WTC11 (cell line): ENCODE results near the gene BBS4. TPM values are rescaled to one million over a fixed set of nuclear protein-coding genes. Genes with fewer than 3 reads are reported as not detected.

Experiments
- ATAC-seq: fragments of 200-7000 bp; cut with Tn5 transposase; 2 replicates; pipeline ENCODE4 v1.10.0; 2021; ENCODE audit warnings: mild to moderate bottlenecking, moderate library complexity
- CTCF ChIA-PET: fragments of 300-600 bp; sonication (Branson Sonifier 250); formaldehyde crosslinking; loops from one replicate; lab custom pipeline; 2021; ENCODE audit warnings: antibody characterized with exemption; lab: Charles Lee
- POLR2A ChIA-PET: fragments of 350-600 bp; sonication (Branson Sonifier 250); formaldehyde crosslinking; loops from one replicate; lab custom pipeline; 2021; ENCODE audit warnings: antibody characterized with exemption; lab: Charles Lee
- DNase-seq: peaks from one replicate; pipeline ENCODE4 v3.0.0; 2021; ENCODE audit warnings: low spot score
- H3K27ac Mint-ChIP-seq: 2 replicates; pipeline ENCODE4 v1.8.0; 2021; ENCODE audit warnings: mixed read lengths
- H3K27me3 Mint-ChIP-seq: 2 replicates; pipeline ENCODE4 v1.8.0; 2021; ENCODE audit warnings: low read depth, mild to moderate bottlenecking, moderate library complexity, mixed read lengths
- H3K36me3 Mint-ChIP-seq: 2 replicates; pipeline ENCODE4 v1.8.0; 2021; ENCODE audit warnings: mixed read lengths
- H3K4me1 Mint-ChIP-seq: 2 replicates; pipeline ENCODE4 v1.8.0; 2022; ENCODE audit warnings: mixed read lengths
- H3K4me3 Mint-ChIP-seq: 2 replicates; pipeline ENCODE4 v1.8.0; 2021; ENCODE audit warnings: mild to moderate bottlenecking, moderate library complexity, mixed read lengths
- H3K9me3 Mint-ChIP-seq: 2 replicates; pipeline ENCODE4 v1.8.0; 2021; ENCODE audit warnings: mixed read lengths
- ATF1 ChIP-seq: sonication (generic); formaldehyde crosslinking; IDR thresholded peaks from 2 replicates; pipeline ENCODE4 v1.8.1; 2023; ENCODE audit warnings: mild to moderate bottlenecking, moderate library complexity, missing genetic modification reagents
- CREM ChIP-seq: sonication (generic); formaldehyde crosslinking; IDR thresholded peaks from 2 replicates; pipeline ENCODE4 v1.8.1; 2022; ENCODE audit warnings: mild to moderate bottlenecking, missing genetic modification reagents, moderate library complexity
- ELF4 ChIP-seq: sonication (generic); formaldehyde crosslinking; IDR thresholded peaks from 2 replicates; pipeline ENCODE4 v1.8.1; 2022; ENCODE audit warnings: low read depth, mild to moderate bottlenecking, moderate library complexity, missing genetic modification reagents
- ESRRA ChIP-seq: sonication (generic); formaldehyde crosslinking; IDR thresholded peaks from 2 replicates; pipeline ENCODE4 v1.8.1; 2022; ENCODE audit warnings: mild to moderate bottlenecking, missing genetic modification reagents, borderline replicate concordance
- ETV6 ChIP-seq: sonication (generic); formaldehyde crosslinking; IDR thresholded peaks from 2 replicates; pipeline ENCODE4 v1.8.1; 2022; ENCODE audit warnings: mild to moderate bottlenecking, missing genetic modification reagents
- FOXP1 ChIP-seq: sonication (generic); formaldehyde crosslinking; IDR thresholded peaks from 2 replicates; pipeline ENCODE4 v1.8.0; 2022; ENCODE audit warnings: missing genetic modification reagents, mild to moderate bottlenecking, moderate library complexity, borderline replicate concordance
- GRHL2 ChIP-seq: fragments of 250-450 bp; sonication (Bioruptor Pico); IDR thresholded peaks from 2 replicates; pipeline ENCODE4 v1.8.0; 2022; ENCODE audit warnings: mild to moderate bottlenecking, moderate library complexity; ENCODE audit not compliant: insufficient replicate concordance, severe bottlenecking
- GTF2I ChIP-seq: fragments of 250-450 bp; sonication (Bioruptor Pico); conservative IDR thresholded peaks from 2 replicates; pipeline ENCODE4 v1.4.0; 2021; ENCODE audit warnings: mild to moderate bottlenecking
- HMGA2 ChIP-seq: fragments of 250-450 bp; sonication (Bioruptor Pico); IDR thresholded peaks from 2 replicates; pipeline ENCODE4 v1.4.0; 2021; ENCODE audit warnings: mild to moderate bottlenecking, moderate library complexity
- JAZF1 ChIP-seq: fragments of 250-450 bp; sonication (Bioruptor Pico); IDR thresholded peaks from 2 replicates; pipeline ENCODE4 v1.9.0; 2021; ENCODE audit warnings: moderate library complexity, mild to moderate bottlenecking, inconsistent platforms
- JUN ChIP-seq: sonication (generic); formaldehyde crosslinking; IDR thresholded peaks from 2 replicates; pipeline ENCODE4 v1.8.0; 2023; ENCODE audit warnings: mild to moderate bottlenecking, missing genetic modification reagents
- MXD4 ChIP-seq: fragments of 250-450 bp; sonication (Bioruptor Pico); IDR thresholded peaks from 2 replicates; pipeline ENCODE4 v1.8.0; 2021; ENCODE audit warnings: mild to moderate bottlenecking, moderate library complexity, borderline replicate concordance
- MYBL2 ChIP-seq: sonication (generic); formaldehyde crosslinking; IDR thresholded peaks from 2 replicates; pipeline ENCODE4 v1.8.1; 2023; ENCODE audit warnings: mild to moderate bottlenecking, moderate library complexity, missing genetic modification reagents
- NFATC4 ChIP-seq: fragments of 250-450 bp; sonication (Bioruptor Pico); IDR thresholded peaks from 2 replicates; pipeline ENCODE4 v1.9.0; 2021; ENCODE audit warnings: mild to moderate bottlenecking
- NFYB ChIP-seq: sonication (generic); formaldehyde crosslinking; conservative IDR thresholded peaks from 2 replicates; pipeline ENCODE4 v1.8.0; 2022; ENCODE audit warnings: low read depth, missing genetic modification reagents
- NR2C2 ChIP-seq: sonication (generic); formaldehyde crosslinking; IDR thresholded peaks from 2 replicates; pipeline ENCODE4 v1.8.0; 2022; ENCODE audit warnings: mild to moderate bottlenecking, missing genetic modification reagents
- NR3C1 ChIP-seq: sonication (generic); formaldehyde crosslinking; conservative IDR thresholded peaks from 2 replicates; pipeline ENCODE4 v1.8.1; 2023; ENCODE audit warnings: low read depth, mild to moderate bottlenecking, missing genetic modification reagents
- RELA ChIP-seq: sonication (generic); formaldehyde crosslinking; IDR thresholded peaks from 2 replicates; pipeline ENCODE4 v1.8.1; 2022; ENCODE audit warnings: missing genetic modification reagents, mild to moderate bottlenecking, borderline replicate concordance
- RORB ChIP-seq: fragments of 250-450 bp; sonication (Bioruptor Pico); IDR thresholded peaks from 2 replicates; pipeline ENCODE4 v1.9.0; 2021; ENCODE audit warnings: mild to moderate bottlenecking
- SP1 ChIP-seq: sonication (generic); formaldehyde crosslinking; conservative IDR thresholded peaks from 2 replicates; pipeline ENCODE4 v1.8.1; 2022; ENCODE audit warnings: missing genetic modification reagents
- TEAD4 ChIP-seq: sonication (generic); formaldehyde crosslinking; IDR thresholded peaks from 2 replicates; pipeline ENCODE4 v1.8.0; 2022; ENCODE audit warnings: mild to moderate bottlenecking, missing genetic modification reagents
- ZBTB21 ChIP-seq: sonication (generic); formaldehyde crosslinking; IDR thresholded peaks from 2 replicates; pipeline ENCODE4 v1.8.1; 2023; ENCODE audit warnings: mild to moderate bottlenecking, missing genetic modification reagents, borderline replicate concordance
- ZNF121 ChIP-seq: sonication (generic); formaldehyde crosslinking; IDR thresholded peaks from 2 replicates; pipeline ENCODE4 v1.8.0; 2023; ENCODE audit warnings: missing genetic modification reagents
- ZNF232 ChIP-seq: sonication (generic); formaldehyde crosslinking; IDR thresholded peaks from 2 replicates; pipeline ENCODE4 v1.8.0; 2022; ENCODE audit warnings: mild to moderate bottlenecking, missing genetic modification reagents
- ZNF396 ChIP-seq: fragments of 250-450 bp; sonication (Bioruptor Pico); IDR thresholded peaks from 2 replicates; pipeline ENCODE4 v1.8.0; 2021; ENCODE audit warnings: mild to moderate bottlenecking, moderate library complexity, borderline replicate concordance
- ZNF671 ChIP-seq: fragments of 250-450 bp; sonication (Bioruptor Pico); IDR thresholded peaks from 2 replicates; pipeline ENCODE4 v1.8.0; 2021; ENCODE audit warnings: mild to moderate bottlenecking
- total RNA-seq: library from RNA; stranded (reverse); gene quantifications from 3 replicates; pipeline ENCODE4 v1.2.3, GENCODE V29; 2021
- TF ChIP-seq, protein P1 (sequence below): sonication (generic); formaldehyde crosslinking; IDR thresholded peaks from 2 replicates; pipeline ENCODE4 v1.8.1; 2023; ENCODE audit warnings: mild to moderate bottlenecking, moderate library complexity, missing genetic modification reagents
- TF ChIP-seq, protein P2 (sequence below): sonication (generic); formaldehyde crosslinking; IDR thresholded peaks from 2 replicates; pipeline ENCODE4 v1.8.0; 2022; ENCODE audit warnings: mild to moderate bottlenecking, missing genetic modification reagents
- TF ChIP-seq, protein P3 (sequence below): sonication (generic); formaldehyde crosslinking; IDR thresholded peaks from 2 replicates; pipeline ENCODE4 v1.8.0; 2022; ENCODE audit warnings: mild to moderate bottlenecking, missing genetic modification reagents
- TF ChIP-seq, protein P4 (sequence below): sonication (generic); formaldehyde crosslinking; IDR thresholded peaks from 2 replicates; pipeline ENCODE4 v1.8.1; 2022; ENCODE audit warnings: mild to moderate bottlenecking, moderate library complexity, missing genetic modification reagents

BBS4 gene
- total RNA-seq, 1 experiment from 2014 or later: 35.6 TPM

DNA sequence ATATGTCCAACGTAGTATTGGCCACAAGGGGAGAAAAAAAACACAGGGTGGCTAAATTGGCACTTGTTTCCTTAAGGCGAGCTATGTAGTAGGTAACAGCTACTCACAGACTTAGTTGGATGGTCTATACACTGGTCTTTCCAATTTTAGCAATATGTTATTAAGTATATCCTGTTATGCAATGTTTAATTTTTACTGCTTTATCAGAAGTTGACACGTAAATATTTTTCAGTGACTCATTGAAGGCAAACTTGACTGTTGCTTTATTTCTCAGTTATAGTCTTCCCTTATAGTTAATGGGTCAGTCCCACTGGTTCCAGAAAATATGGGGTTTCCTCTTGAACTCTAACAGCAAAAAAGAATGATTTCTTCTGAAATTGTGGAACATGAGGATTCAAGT lies 51.1 kb downstream of the BBS4 start:
- DNase-seq (no peak), ATAC-seq (no peak)
- H3K4me3 Mint-ChIP-seq: no peak overlapping the region
- no peaks in the 10 kb centered on the region for H3K27me3 Mint-ChIP-seq
- peaks cover 16% of the 10 kb centered on the region for H3K9me3 Mint-ChIP-seq
- ChIA-PET CTCF (interaction anchor here (1.5 kb wide), 1 partner anchor 15 kb away, joined by 5 read pairs; no protein-coding TSS in a partner anchor), POLR2A (no interaction called here)
- no peaks in the 10 kb centered on the region for H3K4me1 Mint-ChIP-seq
- TF ChIP-seq NFYB (no peak), ZNF396 (CRISPR knock-in tag) (no peak), ELF4 (no peak), GRHL2 (CRISPR knock-in tag) (no peak), ZNF121 (no peak), JAZF1 (CRISPR knock-in tag) (no peak), CREM (CRISPR knock-in tag) (no peak), JUN (CRISPR knock-in tag) (no peak), ETV6 (CRISPR knock-in tag) (no peak), TEAD4 (CRISPR knock-in tag) (no peak), ESRRA (no peak), ZNF671 (CRISPR knock-in tag) (no peak), FOXP1 (CRISPR knock-in tag) (no peak), NR2C2 (CRISPR knock-in tag) (no peak), HMGA2 (no peak), ATF1 (CRISPR knock-in tag) (no peak)
- TF ChIP-seq, protein P1, sequence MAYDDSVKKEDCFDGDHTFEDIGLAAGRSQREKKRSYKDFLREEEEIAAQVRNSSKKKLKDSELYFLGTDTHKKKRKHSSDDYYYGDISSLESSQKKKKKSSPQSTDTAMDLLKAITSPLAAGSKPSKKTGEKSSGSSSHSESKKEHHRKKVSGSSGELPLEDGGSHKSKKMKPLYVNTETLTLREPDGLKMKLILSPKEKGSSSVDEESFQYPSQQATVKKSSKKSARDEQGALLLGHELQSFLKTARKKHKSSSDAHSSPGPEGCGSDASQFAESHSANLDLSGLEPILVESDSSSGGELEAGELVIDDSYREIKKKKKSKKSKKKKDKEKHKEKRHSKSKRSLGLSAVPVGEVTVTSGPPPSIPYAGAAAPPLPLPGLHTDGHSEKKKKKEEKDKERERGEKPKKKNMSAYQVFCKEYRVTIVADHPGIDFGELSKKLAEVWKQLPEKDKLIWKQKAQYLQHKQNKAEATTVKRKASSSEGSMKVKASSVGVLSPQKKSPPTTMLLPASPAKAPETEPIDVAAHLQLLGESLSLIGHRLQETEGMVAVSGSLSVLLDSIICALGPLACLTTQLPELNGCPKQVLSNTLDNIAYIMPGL (CRISPR knock-in tag): no peak
- TF ChIP-seq, protein P2, sequence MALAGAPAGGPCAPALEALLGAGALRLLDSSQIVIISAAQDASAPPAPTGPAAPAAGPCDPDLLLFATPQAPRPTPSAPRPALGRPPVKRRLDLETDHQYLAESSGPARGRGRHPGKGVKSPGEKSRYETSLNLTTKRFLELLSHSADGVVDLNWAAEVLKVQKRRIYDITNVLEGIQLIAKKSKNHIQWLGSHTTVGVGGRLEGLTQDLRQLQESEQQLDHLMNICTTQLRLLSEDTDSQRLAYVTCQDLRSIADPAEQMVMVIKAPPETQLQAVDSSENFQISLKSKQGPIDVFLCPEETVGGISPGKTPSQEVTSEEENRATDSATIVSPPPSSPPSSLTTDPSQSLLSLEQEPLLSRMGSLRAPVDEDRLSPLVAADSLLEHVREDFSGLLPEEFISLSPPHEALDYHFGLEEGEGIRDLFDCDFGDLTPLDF (CRISPR knock-in tag): no peak
- TF ChIP-seq, protein P3, sequence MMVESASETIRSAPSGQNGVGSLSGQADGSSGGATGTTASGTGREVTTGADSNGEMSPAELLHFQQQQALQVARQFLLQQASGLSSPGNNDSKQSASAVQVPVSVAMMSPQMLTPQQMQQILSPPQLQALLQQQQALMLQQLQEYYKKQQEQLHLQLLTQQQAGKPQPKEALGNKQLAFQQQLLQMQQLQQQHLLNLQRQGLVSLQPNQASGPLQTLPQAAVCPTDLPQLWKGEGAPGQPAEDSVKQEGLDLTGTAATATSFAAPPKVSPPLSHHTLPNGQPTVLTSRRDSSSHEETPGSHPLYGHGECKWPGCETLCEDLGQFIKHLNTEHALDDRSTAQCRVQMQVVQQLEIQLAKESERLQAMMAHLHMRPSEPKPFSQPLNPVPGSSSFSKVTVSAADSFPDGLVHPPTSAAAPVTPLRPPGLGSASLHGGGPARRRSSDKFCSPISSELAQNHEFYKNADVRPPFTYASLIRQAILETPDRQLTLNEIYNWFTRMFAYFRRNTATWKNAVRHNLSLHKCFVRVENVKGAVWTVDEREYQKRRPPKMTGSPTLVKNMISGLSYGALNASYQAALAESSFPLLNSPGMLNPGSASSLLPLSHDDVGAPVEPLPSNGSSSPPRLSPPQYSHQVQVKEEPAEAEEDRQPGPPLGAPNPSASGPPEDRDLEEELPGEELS (CRISPR knock-in tag): no peak
- H3K36me3 Mint-ChIP-seq: peaks cover 73% of the 10 kb centered on the region
- H3K27ac Mint-ChIP-seq: no peak overlapping the region

DNA sequence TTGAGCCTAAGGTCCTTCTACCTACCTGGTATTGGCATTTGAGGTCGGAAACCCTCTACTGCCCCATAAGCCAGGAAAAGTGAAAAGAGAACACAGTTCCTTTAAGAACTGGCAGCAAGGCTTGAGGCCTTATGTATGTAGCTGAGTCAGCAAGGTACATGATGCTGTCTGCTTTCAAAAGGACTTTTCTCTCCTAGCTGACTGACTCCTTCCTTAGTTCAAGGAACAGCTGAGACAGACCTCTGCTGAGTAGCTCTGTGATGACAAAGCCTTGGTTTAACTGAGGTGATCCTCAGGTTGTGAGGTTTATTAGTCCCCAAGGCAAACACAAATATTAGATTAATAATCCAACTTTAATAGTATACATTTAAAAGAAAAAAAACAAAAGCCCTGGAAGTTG lies 51.7 kb downstream of the BBS4 start:
- ChIA-PET POLR2A (no interaction called here), CTCF (interaction anchor here (1.5 kb wide), 1 partner anchor 16 kb away, joined by 5 read pairs; no protein-coding TSS in a partner anchor)
- peaks cover 75% of the 10 kb centered on the region for H3K36me3 Mint-ChIP-seq
- H3K4me1 Mint-ChIP-seq: no peaks in the 10 kb centered on the region
- no peak for DNase-seq
- ATAC-seq: no peak
- peaks cover 22% of the 10 kb centered on the region for H3K9me3 Mint-ChIP-seq
- no peak overlapping the region for H3K4me3 Mint-ChIP-seq
- H3K27me3 Mint-ChIP-seq: no peaks in the 10 kb centered on the region
- no peak overlapping the region for H3K27ac Mint-ChIP-seq
- TF ChIP-seq, protein P4, sequence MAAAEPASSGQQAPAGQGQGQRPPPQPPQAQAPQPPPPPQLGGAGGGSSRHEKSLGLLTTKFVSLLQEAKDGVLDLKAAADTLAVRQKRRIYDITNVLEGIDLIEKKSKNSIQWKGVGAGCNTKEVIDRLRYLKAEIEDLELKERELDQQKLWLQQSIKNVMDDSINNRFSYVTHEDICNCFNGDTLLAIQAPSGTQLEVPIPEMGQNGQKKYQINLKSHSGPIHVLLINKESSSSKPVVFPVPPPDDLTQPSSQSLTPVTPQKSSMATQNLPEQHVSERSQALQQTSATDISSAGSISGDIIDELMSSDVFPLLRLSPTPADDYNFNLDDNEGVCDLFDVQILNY (CRISPR knock-in tag): no peak
- TF ChIP-seq ZBTB21 (CRISPR knock-in tag): no peak
- no peak for TF ChIP-seq GTF2I (CRISPR knock-in tag)
- no peak for TF ChIP-seq SP1 (CRISPR knock-in tag)
- no peak for TF ChIP-seq NR3C1 (CRISPR knock-in tag)
- no peak for TF ChIP-seq RORB (CRISPR knock-in tag)
- no peak for TF ChIP-seq MYBL2 (CRISPR knock-in tag)
- no peak for TF ChIP-seq MXD4 (CRISPR knock-in tag)
- TF ChIP-seq NFATC4: no peak
- TF ChIP-seq, protein P1 (CRISPR knock-in tag): no peak
- TF ChIP-seq ZNF232: no peak
- TF ChIP-seq RELA: no peak
- TF ChIP-seq, protein P2 (CRISPR knock-in tag): no peak
- TF ChIP-seq ATF1 (CRISPR knock-in tag): no peak
